ENCODE measurements around the gene YY1AP1. TPM values are rescaled to one million over a fixed set of nuclear protein-coding genes. Genes with fewer than 3 reads are reported as not detected.
"Not testable (repeated sequence)": the region's sequence is repeated elsewhere in the genome, so short reads cannot be mapped to it uniquely, and the experiment has no call there.

Gene YY1AP1
- total and polyA plus RNA-seq, 4 donors, result 13.3 to 43.8 (median 26.6) TPM

DNA sequence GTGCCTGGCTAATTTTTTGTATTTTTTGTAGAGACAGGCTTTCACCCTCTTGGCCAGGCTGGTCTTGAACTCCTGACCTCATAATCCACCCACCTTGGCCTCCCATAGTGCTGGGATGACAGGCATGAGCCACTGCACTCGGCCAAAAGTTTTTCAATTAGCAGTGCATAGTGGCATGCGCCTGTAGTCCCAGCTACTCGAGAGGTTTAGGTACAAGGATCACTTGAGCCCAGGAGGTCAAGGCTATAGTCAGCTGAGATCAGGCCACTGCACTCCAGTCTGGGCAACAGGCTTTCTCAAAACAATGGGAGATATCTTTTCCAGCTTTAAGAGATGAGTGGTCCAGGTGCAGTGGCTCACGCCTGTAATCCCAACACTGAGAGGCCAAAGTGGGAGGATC lies 31.1 kb upstream of the YY1AP1 start (continued):
- TF ChIP-seq, protein P1, sequence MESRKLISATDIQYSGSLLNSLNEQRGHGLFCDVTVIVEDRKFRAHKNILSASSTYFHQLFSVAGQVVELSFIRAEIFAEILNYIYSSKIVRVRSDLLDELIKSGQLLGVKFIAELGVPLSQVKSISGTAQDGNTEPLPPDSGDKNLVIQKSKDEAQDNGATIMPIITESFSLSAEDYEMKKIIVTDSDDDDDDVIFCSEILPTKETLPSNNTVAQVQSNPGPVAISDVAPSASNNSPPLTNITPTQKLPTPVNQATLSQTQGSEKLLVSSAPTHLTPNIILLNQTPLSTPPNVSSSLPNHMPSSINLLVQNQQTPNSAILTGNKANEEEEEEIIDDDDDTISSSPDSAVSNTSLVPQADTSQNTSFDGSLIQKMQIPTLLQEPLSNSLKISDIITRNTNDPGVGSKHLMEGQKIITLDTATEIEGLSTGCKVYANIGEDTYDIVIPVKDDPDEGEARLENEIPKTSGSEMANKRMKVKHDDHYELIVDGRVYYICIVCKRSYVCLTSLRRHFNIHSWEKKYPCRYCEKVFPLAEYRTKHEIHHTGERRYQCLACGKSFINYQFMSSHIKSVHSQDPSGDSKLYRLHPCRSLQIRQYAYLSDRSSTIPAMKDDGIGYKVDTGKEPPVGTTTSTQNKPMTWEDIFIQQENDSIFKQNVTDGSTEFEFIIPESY (IDR thresholded peaks at IDR 0.05), result no peak
- TF ChIP-seq, protein P2, sequence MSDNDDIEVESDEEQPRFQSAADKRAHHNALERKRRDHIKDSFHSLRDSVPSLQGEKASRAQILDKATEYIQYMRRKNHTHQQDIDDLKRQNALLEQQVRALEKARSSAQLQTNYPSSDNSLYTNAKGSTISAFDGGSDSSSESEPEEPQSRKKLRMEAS (IDR thresholded peaks at IDR 0.05), result no peak

DNA sequence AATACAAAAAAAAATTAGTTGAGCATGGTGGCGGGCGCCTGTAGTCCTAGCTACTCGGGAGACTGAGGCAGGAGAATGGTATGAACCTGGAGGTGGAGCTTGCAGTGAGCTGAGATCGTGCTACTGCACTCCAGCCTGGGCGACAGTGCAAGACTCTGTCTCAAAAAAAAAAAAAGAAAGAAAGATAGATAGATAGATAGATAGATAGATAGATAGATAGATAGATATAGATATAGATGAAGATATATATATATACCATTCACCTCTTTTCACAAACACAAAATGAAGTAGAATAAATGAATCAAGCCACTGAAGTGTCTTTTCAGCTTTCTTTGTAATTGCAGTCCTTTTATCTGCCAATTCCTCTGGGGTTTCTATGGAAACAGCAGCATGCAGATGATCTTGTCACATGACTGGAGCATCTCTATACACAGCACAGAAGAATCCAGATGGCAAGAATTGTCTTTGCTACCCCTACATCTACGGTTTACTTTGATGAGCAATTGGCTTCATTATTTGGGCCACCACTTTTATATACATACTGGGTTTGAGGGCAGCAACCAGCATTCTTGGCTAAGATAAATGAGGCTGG lies 30.0 kb upstream of the YY1AP1 start:
- H3K36me3 ChIP-seq (ENCODE audit: control insufficient read depth in 4 of 4, insufficient read depth in 3 of 4, low read depth in 1 of 4, low read length in 3 of 4), result peaks cover 6 to 24% (median 9%) of the 10 kb centered on the region in 4 donors
- H3K27ac ChIP-seq (ENCODE audit: low read depth in 1 of 2, low read length in 2 of 2); DNase-seq (ENCODE audit: low spot score); H3K27me3 ChIP-seq (ENCODE audit: control insufficient read depth in 4 of 4, insufficient read depth in 4 of 4, low read length in 3 of 4); H3K9ac ChIP-seq (ENCODE audit: low read depth in 1 of 2, low read length in 2 of 2); H3K9me3 ChIP-seq (ENCODE audit: control insufficient read depth in 4 of 4, low read length in 3 of 4); H3K4me1 ChIP-seq (ENCODE audit: control insufficient read depth in 4 of 4, insufficient read depth in 4 of 4, low read length in 3 of 4); H3K4me3 ChIP-seq (ENCODE audit: low read depth in 1 of 3, low read length in 3 of 3): not testable (repeated sequence)
- 98% methylated on average over 6 of the region's 6 CpGs for WGBS

DNA sequence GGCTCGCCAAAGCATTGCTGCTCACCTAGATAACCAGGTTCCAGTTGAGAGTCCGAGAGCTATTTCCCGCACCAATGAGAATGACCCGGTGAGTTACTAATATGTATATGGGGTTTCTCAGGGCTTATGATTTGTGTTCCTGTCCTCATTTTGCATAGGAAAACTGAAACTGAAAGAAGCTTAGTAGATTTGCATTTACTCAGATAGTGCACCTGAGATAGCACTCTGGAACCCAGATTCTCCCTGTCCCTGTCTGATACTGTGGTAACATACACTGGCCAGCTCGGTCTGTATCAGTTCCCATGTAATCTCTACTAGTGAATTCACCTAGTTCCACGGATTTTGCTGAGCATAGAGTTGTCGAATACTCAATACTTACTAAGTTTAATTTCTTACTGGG lies 28.5 kb upstream of the YY1AP1 start:
- H3K9ac ChIP-seq (ENCODE audit: low read depth in 1 of 2, low read length in 2 of 2), result no peak overlapping the region
- H3K27me3 ChIP-seq (ENCODE audit: control insufficient read depth in 4 of 4, insufficient read depth in 4 of 4, low read length in 3 of 4), result no peaks in the 10 kb centered on the region
- no peak overlapping the region for H3K4me3 ChIP-seq (ENCODE audit: low read depth in 1 of 3, low read length in 3 of 3)
- peaks cover 4 to 19% (median 8%) of the 10 kb centered on the region in 4 donors for H3K36me3 ChIP-seq (ENCODE audit: control insufficient read depth in 4 of 4, insufficient read depth in 3 of 4, low read depth in 1 of 4, low read length in 3 of 4)
- TF ChIP-seq HNF4G (IDR thresholded peaks at IDR 0.05) (no peak), RAD21 (IDR thresholded peaks at IDR 0.05) (no peak), FOXA2 (IDR thresholded peaks at IDR 0.05) (no peak), HNF4A (conservative IDR thresholded peaks at IDR 0.05) (no peak), GABPA (IDR thresholded peaks at IDR 0.05 in 1 of 2, conservative IDR thresholded peaks at IDR 0.05 in 1 of 2) (no peak), EGR1 (IDR thresholded peaks at IDR 0.05; ENCODE audit: low read depth in 2 of 2) (no peak), JUND (IDR thresholded peaks at IDR 0.05) (no peak), SP1 (IDR thresholded peaks at IDR 0.05) (no peak), RXRA (IDR thresholded peaks at IDR 0.05) (no peak), TAF1 (conservative IDR thresholded peaks at IDR 0.05) (no peak), FOXA1 (IDR thresholded peaks at IDR 0.05) (no peak), NR2F2 (IDR thresholded peaks at IDR 0.05) (no peak), YY1 (IDR thresholded peaks at IDR 0.05) (no peak)
- TF ChIP-seq, protein P2 (IDR thresholded peaks at IDR 0.05), result no peak
- TF ChIP-seq, protein P3, sequence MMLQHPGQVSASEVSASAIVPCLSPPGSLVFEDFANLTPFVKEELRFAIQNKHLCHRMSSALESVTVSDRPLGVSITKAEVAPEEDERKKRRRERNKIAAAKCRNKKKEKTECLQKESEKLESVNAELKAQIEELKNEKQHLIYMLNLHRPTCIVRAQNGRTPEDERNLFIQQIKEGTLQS (IDR thresholded peaks at IDR 0.05), result no peak
- TF ChIP-seq, protein P1 (IDR thresholded peaks at IDR 0.05), result no peak
- TF ChIP-seq, protein P4, sequence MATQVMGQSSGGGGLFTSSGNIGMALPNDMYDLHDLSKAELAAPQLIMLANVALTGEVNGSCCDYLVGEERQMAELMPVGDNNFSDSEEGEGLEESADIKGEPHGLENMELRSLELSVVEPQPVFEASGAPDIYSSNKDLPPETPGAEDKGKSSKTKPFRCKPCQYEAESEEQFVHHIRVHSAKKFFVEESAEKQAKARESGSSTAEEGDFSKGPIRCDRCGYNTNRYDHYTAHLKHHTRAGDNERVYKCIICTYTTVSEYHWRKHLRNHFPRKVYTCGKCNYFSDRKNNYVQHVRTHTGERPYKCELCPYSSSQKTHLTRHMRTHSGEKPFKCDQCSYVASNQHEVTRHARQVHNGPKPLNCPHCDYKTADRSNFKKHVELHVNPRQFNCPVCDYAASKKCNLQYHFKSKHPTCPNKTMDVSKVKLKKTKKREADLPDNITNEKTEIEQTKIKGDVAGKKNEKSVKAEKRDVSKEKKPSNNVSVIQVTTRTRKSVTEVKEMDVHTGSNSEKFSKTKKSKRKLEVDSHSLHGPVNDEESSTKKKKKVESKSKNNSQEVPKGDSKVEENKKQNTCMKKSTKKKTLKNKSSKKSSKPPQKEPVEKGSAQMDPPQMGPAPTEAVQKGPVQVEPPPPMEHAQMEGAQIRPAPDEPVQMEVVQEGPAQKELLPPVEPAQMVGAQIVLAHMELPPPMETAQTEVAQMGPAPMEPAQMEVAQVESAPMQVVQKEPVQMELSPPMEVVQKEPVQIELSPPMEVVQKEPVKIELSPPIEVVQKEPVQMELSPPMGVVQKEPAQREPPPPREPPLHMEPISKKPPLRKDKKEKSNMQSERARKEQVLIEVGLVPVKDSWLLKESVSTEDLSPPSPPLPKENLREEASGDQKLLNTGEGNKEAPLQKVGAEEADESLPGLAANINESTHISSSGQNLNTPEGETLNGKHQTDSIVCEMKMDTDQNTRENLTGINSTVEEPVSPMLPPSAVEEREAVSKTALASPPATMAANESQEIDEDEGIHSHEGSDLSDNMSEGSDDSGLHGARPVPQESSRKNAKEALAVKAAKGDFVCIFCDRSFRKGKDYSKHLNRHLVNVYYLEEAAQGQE (IDR thresholded peaks at IDR 0.05), result no peak
- TF ChIP-seq, protein P5, sequence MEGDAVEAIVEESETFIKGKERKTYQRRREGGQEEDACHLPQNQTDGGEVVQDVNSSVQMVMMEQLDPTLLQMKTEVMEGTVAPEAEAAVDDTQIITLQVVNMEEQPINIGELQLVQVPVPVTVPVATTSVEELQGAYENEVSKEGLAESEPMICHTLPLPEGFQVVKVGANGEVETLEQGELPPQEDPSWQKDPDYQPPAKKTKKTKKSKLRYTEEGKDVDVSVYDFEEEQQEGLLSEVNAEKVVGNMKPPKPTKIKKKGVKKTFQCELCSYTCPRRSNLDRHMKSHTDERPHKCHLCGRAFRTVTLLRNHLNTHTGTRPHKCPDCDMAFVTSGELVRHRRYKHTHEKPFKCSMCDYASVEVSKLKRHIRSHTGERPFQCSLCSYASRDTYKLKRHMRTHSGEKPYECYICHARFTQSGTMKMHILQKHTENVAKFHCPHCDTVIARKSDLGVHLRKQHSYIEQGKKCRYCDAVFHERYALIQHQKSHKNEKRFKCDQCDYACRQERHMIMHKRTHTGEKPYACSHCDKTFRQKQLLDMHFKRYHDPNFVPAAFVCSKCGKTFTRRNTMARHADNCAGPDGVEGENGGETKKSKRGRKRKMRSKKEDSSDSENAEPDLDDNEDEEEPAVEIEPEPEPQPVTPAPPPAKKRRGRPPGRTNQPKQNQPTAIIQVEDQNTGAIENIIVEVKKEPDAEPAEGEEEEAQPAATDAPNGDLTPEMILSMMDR (IDR thresholded peaks at IDR 0.05; ENCODE audit: low read depth, low read length, missing input control), result no peak
- DNase-seq (ENCODE audit: low spot score), result no peak
- no peaks in the 10 kb centered on the region for H3K9me3 ChIP-seq (ENCODE audit: control insufficient read depth in 4 of 4, low read length in 3 of 4)
- 95% methylated on average over 7 of the region's 7 CpGs for WGBS
- no peaks in the 10 kb centered on the region for H3K4me1 ChIP-seq (ENCODE audit: control insufficient read depth in 4 of 4, insufficient read depth in 4 of 4, low read length in 3 of 4)
- no peak overlapping the region for H3K27ac ChIP-seq (ENCODE audit: low read depth in 1 of 2, low read length in 2 of 2)

Measured in liver (tissue), 9 donors.